ENCODE data around the gene TMEM201. TPM values are rescaled to one million over a fixed set of nuclear protein-coding genes. Genes with fewer than 3 reads are reported as not detected.

The TMEM201 gene
- total and polyA plus RNA-seq, 12 donors: 10.7 to 26.0 (median 18.2) TPM

GRCh38 chr1:9597361-9598315 lies 8.9 kb downstream of the TMEM201 start:
- H3K4me3 ChIP-seq: no peak overlapping the region
- H3K27ac ChIP-seq: no peak overlapping the region
- H3K27me3 ChIP-seq: no peaks in the 10 kb centered on the region
- H3K4me1 ChIP-seq: peaks cover 20 to 43% (median 30%) of the 10 kb centered on the region in 9 donors
- ATAC-seq (no peak), DNase-seq (no peak)
- intact Hi-C loops (cut with DNase I): no loop called here
- H3K9me3 ChIP-seq: no peaks in the 10 kb centered on the region
- H3K36me3 ChIP-seq: peaks cover 0 to 60% (median 34%) of the 10 kb centered on the region in 9 donors
- no peak for TF ChIP-seq CTCF (IDR thresholded peaks at IDR 0.05)
- WGBS, 2 donors: 90 to 92% methylated on average over 14 of the region's 14 CpGs

GRCh38 chr1:9598316-9598700 lies 9.6 kb downstream of the TMEM201 start:
- intact Hi-C loops (cut with DNase I): no loop called here
- 93% methylated on average over 18 of the region's 18 CpGs for WGBS, 2 donors
- Histone ChIP-seq H3K9me3 (no peaks in the 10 kb centered on the region), H3K4me3 (no peak overlapping the region), H3K4me1 (peaks cover 14 to 37% (median 23%) of the 10 kb centered on the region in 9 donors), H3K36me3 (peaks cover 0 to 67% (median 36%) of the 10 kb centered on the region in 9 donors), H3K27ac (no peak overlapping the region), H3K27me3 (no peaks in the 10 kb centered on the region)
- ATAC-seq (no peak), DNase-seq (no peak)
- no peak for TF ChIP-seq CTCF (IDR thresholded peaks at IDR 0.05)

- H3K4me3 ChIP-seq: no peak overlapping the region
- WGBS, 2 donors: 96 to 97% methylated on average over 10 of the region's 10 CpGs
- DNase-seq (no peak), ATAC-seq (no peak)
- no peaks in the 10 kb centered on the region for H3K9me3 ChIP-seq
- H3K27me3 ChIP-seq: no peaks in the 10 kb centered on the region
- H3K4me1 ChIP-seq: peaks cover 7 to 22% (median 14%) of the 10 kb centered on the region in 9 donors
- H3K27ac ChIP-seq: no peak overlapping the region
- peaks cover 0 to 80% (median 36%) of the 10 kb centered on the region in 9 donors for H3K36me3 ChIP-seq
- no peak for TF ChIP-seq CTCF (IDR thresholded peaks at IDR 0.05)
- intact Hi-C loops (cut with DNase I): no loop called here
Measured at GRCh38 chr1:9599741-9600140, 11.0 kb downstream of the TMEM201 start.

- H3K9me3 ChIP-seq: no peaks in the 10 kb centered on the region
- no peak overlapping the region for H3K27ac ChIP-seq
- H3K4me3 ChIP-seq: no peak overlapping the region
- 94 to 95% methylated on average over 39 of the region's 39 CpGs for WGBS, 2 donors
- peaks cover 0 to 91% (median 36%) of the 10 kb centered on the region in 9 donors for H3K36me3 ChIP-seq
- H3K4me1 ChIP-seq: peaks cover 3 to 12% (median 8%) of the 10 kb centered on the region in 9 donors
- ATAC-seq (no peak), DNase-seq (no peak)
- intact Hi-C loops (cut with DNase I): no loop called here
- no peak for TF ChIP-seq CTCF (IDR thresholded peaks at IDR 0.05)
- H3K27me3 ChIP-seq: no peaks in the 10 kb centered on the region
Measured at GRCh38 chr1:9600861-9601834, 12.4 kb downstream of the TMEM201 start.
